Kidney (tissue), 14 donors: ENCODE measurements around the gene ZBTB7C. TPM values are rescaled to one million over a fixed set of nuclear protein-coding genes. Genes with fewer than 3 reads are reported as not detected.

ENCODE experiments used
- DNase-seq, 5 donors: peaks; one replicate each; pipeline ENCODE4 v3.0.0-alpha.2; 2013 to 2020
- FAIRE-seq: peaks from 2 replicates; lab custom pipeline; 2012; peaks lifted over from hg19 to GRCh38; lab: Jason Lieb, UNC
- H3K27ac ChIP-seq, 2 donors: one replicate each; pipeline ENCODE4 v1.7.0; 2013; ENCODE audit warnings: low read depth in 2 of 2, low read length in 2 of 2, inconsistent platforms in 1 of 2
- H3K27me3 ChIP-seq: one replicate; pipeline ENCODE4 v1.7.1; 2013; ENCODE audit warnings: low read length, inconsistent platforms; ENCODE audit not compliant: control insufficient read depth, insufficient read depth
- H3K36me3 ChIP-seq, 3 donors: one replicate each; pipeline versions ENCODE4 v1.7.0 to v1.7.1; 2013; ENCODE audit warnings: low read length in 3 of 3, control low read depth in 1 of 3, inconsistent platforms in 1 of 3; ENCODE audit not compliant: insufficient read depth in 3 of 3, control insufficient read depth in 2 of 3
- H3K4me1 ChIP-seq, 3 donors: one replicate each; pipeline versions ENCODE4 v1.7.0 to v1.7.1; 2013; ENCODE audit warnings: low read length in 3 of 3, inconsistent platforms in 1 of 3, low read depth in 1 of 3; ENCODE audit not compliant: control insufficient read depth in 2 of 3, insufficient read depth in 2 of 3
- H3K4me3 ChIP-seq, 3 donors: one replicate each; pipeline versions ENCODE4 v1.7.0 to v1.8.1; 2013; ENCODE audit warnings: low read length in 3 of 3, control low read depth in 1 of 3, inconsistent platforms in 1 of 3
- H3K9ac ChIP-seq, 3 donors: one replicate each; pipeline versions ENCODE4 v1.7.0 to v1.7.1; 2013; ENCODE audit warnings: low read length in 3 of 3, control low read depth in 1 of 3, inconsistent platforms in 1 of 3
- H3K9me3 ChIP-seq, 3 donors: one replicate each; pipeline versions ENCODE4 v1.7.0 to v1.7.1; 2013; ENCODE audit warnings: low read length in 3 of 3, control low read depth in 1 of 3, inconsistent platforms in 1 of 3; ENCODE audit not compliant: control insufficient read depth in 2 of 3, insufficient read depth in 1 of 3
- intact Hi-C: fragments of 100-400 bp; cut with DNase I; formaldehyde crosslinking; loops from one replicate; pipeline ENCODE4 v1.11.1; 2022
- polyA plus RNA-seq: library from polyadenylated mRNA; stranded (reverse); fragments of 350-450 nt; fragmentation: Illumina TruSeq; extraction: RNeasy Lipid Tissue Mini Kit (QIAGEN cat#74804); gene quantifications from one replicate; pipeline ENCODE4 v1.2.3, GENCODE V29; 2014; ENCODE audit warnings: low read depth, low replicate concordance; ENCODE audit not compliant: insufficient read depth
- total RNA-seq: library from RNA; stranded (reverse); fragmentation: NEBNext Ultra II Directional; extraction: Animal tissue kit (Norgen Biotek cat#: 25700); gene quantifications from one replicate; pipeline ENCODE4 v1.2.1, GENCODE V29; 2021
- TF ChIP-seq, protein P1 (sequence below): IDR thresholded peaks from 3 replicates; pipeline ENCODE4 v1.5.1; 2012; ENCODE audit warnings: mild to moderate bottlenecking, moderate library complexity, borderline replicate concordance; ENCODE audit not compliant: insufficient read depth; ENCODE audit errors: extremely low read depth
- donor health status: control.
- donor health status: control.
- donor health status: control.
- donor health status: control.
- donor health status: control.
- donor health status: DM: yes; HTN: yes; CAD: no.
- donor health status: Normal renal cell carcinoma (clear cell type).

ZBTB7C gene
- total and polyA plus RNA-seq, 2 donors from 2014 or later: 1.8 to 13.8 TPM

DNA sequence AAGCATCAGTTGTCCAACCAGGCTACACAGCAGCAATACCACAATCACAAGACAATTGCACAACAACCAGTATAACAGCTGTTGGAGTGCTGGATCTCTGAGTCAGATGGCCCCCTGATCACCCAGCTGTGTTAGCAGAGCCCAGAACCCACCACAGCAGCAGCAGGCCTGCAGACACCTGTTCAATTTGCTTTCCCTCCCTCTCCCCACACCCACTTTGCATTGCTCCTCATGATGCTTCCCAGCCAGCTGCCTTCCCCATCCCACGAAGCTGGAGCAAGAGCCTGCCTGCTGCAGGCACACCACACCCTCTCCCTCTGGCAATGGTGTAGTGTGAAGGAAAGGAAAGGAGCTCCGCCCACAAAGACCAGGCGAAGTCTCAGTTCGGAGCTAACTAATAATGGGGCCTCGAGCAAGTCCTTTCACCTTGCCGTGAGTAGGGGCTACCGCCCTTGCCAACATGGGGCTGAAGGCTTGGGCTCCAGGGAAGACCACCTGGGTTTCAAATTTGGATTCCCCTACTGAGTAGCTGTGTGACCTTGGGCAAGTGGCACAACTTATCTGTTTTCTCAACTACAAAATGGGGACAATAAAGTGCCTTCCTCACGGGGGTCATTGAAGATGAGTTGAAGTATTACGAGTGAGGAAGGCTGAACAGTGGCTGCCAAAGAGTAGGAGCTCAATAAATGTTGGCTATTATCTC lies 19.4 kb upstream of the ZBTB7C start:
- FAIRE-seq: no peak
- Histone ChIP-seq H3K27ac (no peak overlapping the region), H3K4me1 (no peaks in the 10 kb centered on the region), H3K27me3 (no peaks in the 10 kb centered on the region), H3K9me3 (no peaks in the 10 kb centered on the region), H3K9ac (no peak overlapping the region), H3K36me3 (no peaks in the 10 kb centered on the region), H3K4me3 (no peak overlapping the region)
- intact Hi-C loops: no loop called here
- TF ChIP-seq, protein P1, sequence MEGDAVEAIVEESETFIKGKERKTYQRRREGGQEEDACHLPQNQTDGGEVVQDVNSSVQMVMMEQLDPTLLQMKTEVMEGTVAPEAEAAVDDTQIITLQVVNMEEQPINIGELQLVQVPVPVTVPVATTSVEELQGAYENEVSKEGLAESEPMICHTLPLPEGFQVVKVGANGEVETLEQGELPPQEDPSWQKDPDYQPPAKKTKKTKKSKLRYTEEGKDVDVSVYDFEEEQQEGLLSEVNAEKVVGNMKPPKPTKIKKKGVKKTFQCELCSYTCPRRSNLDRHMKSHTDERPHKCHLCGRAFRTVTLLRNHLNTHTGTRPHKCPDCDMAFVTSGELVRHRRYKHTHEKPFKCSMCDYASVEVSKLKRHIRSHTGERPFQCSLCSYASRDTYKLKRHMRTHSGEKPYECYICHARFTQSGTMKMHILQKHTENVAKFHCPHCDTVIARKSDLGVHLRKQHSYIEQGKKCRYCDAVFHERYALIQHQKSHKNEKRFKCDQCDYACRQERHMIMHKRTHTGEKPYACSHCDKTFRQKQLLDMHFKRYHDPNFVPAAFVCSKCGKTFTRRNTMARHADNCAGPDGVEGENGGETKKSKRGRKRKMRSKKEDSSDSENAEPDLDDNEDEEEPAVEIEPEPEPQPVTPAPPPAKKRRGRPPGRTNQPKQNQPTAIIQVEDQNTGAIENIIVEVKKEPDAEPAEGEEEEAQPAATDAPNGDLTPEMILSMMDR: no peak
- no peak for DNase-seq

DNA sequence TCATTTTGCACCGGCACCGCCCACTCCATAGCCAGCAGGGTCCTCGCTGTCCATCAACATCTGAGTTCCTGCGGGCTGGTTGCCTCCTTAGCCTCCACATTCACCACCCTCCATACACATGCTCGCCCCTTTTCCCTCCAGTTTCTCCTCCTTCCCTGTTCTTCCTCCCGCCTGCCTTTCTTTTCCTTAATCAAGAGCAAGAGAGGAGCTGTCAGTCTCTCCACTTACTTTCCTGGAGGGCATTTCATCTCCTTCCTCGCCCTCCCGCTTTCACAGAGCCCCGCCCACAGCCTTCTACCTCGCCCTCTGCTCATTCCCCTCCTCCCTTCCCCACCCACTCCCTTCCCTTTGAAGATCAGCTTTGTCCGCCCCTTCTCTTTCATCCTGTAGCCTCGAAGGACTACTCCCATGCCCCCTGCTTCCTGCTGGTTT lies 13.8 kb upstream of the ZBTB7C start:
- Histone ChIP-seq H3K4me1 (no peaks in the 10 kb centered on the region), H3K27me3 (no peaks in the 10 kb centered on the region), H3K27ac (no peak overlapping the region), H3K4me3 (no peak overlapping the region), H3K9me3 (no peaks in the 10 kb centered on the region), H3K9ac (no peak overlapping the region), H3K36me3 (no peaks in the 10 kb centered on the region)
- no peak for FAIRE-seq
- TF ChIP-seq, protein P1: no peak
- intact Hi-C loops: no loop called here
- no peak for DNase-seq

DNA sequence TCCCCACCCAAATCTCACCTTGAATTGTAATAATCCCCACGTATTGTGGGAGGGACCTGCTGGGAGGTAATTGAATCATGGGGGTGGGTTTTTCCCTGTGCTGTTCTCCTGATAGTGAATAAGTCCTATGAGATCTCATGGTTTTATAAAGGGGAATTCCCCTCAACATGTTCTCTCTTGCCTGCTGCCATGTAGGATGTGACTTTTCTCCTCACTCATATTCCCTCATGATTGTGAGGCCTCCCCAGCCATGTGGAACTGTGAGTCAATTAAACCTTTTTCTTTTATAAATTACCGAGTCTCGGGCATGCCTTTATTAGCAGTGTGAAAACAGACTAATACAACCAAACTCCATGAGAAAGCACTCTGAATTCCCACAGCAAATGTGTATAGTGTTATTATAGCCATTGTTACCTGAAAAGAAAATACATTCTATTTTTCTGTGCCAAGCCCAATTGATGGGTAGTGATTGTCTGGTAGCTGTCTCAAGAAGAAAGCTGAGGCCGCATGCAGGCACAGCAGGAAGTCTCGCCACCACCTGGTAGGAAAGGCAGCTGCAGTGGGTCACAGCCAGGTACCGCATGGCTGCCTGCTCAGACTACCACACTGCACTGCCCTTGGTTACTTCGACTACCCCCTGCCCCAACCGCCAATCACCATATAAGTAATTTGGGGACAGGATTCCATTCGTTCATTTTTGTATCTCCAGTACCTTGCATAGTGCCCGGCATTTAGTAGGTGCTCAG lies 10.3 kb upstream of the ZBTB7C start:
- Histone ChIP-seq H3K27me3 (no peaks in the 10 kb centered on the region), H3K4me1 (no peaks in the 10 kb centered on the region), H3K9ac (no peak overlapping the region), H3K36me3 (no peaks in the 10 kb centered on the region), H3K27ac (no peak overlapping the region), H3K4me3 (no peak overlapping the region), H3K9me3 (no peaks in the 10 kb centered on the region)
- intact Hi-C loops: no loop called here
- DNase-seq (no peak), FAIRE-seq (no peak)
- TF ChIP-seq, protein P1: no peak
